HG03045 (cell line): ENCODE measurements around the gene DCBLD2.
A peak's percentile ranks its signal among the peaks of the same experiment; 100 is the strongest.

Source experiments
- ATAC-seq: cut with Tn5 transposase; IDR thresholded peaks from one replicate; pipeline ENCODE4 v1.9.1; 2021; ENCODE audit warnings: mild to moderate bottlenecking, moderate library complexity; ENCODE audit not compliant: unreplicated experiment

The DCBLD2 gene

DNA sequence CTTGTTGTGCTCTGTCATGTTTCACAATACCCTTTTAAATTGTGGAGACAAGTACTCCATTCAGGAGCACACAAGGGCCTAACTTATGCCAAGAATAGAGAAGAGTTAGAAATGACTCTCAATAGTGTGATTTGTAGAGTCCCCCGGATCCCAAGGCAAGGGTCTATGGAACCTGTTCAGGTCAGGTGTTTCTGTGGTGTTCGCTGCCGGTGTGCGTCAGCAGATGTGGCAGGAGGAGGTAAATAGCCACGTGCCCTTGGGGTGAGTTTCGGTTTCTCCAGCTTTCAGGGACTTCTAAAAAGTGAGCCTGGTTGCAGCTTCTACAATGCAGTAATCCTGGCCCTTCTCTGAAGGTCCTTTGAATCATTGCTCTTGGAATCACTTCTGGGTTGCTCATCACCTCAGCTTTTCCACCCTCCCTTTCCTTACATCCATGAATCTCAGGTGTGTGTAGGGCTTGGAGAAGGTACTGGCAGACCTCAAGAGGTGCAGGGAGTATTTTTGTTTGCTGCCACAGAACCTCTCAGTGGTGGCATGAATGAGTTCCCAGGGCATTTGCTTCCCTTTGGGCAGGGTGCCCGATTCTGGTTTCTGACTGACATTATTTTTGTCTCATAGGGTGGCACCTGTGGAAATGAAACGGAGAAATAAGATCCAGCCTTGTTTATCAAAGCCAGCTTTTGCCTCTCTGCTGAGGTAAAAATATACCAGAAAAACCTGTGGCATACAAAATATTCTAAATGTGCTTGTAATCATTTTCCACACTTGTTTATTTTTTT is 131.0 kb downstream of the DCBLD2 start:
- ATAC-seq, result peak; percentile 59

DNA sequence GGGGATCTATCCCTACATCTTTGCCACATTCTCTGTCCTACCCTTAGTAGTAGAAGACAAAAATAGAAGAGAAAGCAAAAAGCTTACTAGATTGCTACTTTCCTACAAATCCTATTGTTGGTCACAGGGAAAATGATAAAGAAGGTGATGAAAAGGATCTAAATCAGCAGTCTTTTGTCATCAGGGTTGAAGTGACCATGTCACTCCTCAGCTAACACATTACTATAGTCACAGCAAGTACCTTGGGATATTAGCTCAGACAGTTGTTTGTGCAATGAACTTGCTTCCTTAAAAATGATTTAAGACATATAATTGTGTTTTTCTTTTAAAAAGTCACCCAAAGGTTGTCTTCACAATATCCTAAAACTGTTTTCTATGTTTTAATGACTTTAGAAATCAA is 132.0 kb downstream of the DCBLD2 start:
- no peak for ATAC-seq

DNA sequence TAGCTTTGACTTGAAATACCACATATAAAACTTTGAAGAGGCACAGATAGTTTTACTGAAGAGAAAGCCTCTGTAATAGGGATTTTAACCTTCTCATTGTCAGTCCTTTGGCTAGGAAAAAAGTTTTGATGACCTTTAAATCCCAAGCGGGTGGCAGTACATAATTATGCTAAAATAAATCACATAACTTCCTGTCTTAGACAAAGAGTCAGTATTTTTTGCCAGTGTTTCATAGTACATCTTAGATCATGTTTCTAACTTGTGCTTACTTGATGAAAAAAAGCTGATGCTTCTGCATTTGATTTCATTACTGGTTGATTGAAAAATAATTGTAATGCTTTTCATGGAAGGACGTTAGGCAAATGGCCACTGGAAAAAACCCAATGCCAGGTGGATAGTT is 132.5 kb downstream of the DCBLD2 start:
- ATAC-seq, result no peak

DNA sequence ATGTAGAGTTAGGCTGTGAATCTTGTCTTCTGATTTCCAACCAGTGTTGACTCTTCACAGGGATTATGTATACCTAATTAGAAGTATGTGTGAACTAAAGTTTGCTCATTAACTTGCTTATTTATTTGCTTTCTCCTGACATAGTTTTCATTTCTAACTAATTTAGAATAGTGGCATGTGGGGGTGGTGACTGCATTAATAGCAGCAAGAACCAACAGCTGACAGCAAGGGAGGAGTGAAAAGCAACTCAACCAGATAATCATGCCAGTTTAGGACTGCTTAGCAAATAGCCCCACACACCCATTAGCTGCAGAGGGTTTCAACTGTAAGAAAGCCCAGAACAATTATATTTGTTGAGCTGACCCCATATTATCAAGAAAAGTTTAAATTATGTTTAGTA is 134.6 kb downstream of the DCBLD2 start:
- ATAC-seq, result no peak

DNA sequence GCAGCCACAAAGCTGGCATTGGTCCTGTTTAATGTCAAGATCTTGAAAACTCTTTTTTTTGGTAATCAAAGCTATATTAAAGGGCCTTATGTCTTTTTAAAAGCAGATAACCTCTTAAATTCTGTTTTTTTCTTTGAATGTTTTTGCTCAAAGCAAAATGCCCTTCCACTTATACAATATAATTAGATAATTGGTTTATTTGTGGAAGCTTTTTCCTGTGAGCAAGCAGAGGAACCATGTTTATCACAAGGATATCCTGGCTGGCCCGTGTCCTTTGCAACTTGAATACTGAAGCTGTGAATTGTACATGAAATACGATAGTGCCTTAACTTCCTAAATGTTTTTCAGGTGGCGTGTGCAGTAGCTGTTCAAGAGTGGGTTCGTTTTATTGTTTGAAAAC is 135.8 kb downstream of the DCBLD2 start:
- ATAC-seq, result no peak

DNA sequence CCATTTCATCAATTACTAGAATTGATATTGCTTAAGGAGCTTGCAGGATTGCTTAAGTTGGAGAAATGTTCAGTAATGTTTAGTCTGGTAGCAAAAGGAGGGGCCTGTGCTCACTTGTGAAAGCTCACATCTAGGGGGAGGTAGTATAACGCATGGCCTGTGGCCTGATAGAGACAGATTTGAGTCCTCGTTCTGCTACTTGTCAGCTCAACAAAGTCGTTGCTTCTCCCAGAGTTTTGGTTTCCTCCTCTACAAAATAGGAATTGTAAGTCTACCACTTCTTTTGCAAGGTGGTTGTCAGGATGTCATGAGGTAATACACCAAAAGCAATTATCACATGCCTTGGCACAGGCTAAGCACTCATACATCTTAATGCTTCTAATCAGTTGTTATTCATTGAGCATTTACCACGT is 137.0 kb downstream of the DCBLD2 start:
- no peak for ATAC-seq

DNA sequence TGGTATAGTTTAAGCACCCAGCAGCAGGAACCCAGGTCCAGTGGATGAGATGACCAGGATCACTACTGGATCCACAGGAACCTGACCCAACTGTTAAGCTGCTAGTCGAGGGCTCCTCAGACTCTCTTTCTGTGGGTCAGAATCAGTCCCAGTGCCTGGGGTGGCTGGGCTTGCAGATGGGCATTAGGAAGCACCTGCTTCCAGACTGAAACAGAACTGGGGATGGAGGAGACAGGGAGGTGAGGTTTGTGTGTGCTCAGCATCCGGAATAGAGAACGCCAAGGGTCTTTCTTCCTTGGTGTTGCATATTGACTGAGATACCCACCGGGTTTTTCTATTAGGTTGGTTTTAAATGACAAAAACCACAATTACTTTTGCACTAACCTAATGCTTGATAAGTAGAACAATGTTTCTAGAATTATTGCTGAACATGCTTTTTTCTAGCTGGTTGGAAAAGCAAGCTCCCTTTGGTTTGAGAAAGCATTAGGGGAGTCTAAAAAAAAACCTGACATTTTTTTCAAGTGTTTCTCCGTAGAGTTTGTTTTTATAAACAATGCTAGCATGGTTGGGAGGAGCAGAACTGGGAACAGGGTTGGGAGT is 137.6 kb downstream of the DCBLD2 start:
- ATAC-seq, result no peak

DNA sequence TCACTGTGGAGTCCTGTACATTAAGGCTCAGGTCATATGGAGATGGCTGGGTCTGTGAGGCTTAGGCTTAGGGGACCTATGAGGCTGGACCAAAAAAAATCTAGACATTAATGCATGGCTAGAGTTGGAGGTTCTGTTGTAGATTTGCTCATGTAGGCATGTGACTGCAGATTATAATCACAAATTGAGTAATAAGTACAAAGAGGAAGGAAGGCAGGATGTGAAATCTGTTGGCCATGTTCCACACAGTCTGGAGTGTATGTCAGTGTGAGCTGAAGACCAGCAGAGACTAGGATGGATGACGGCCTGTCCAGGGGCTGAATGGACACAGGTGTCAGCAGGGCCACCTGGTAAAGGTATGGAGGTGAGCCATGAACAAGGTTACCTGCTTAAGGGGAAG is 138.4 kb downstream of the DCBLD2 start, which contains the start of gene ST3GAL6:
TSS of gene ST3GAL6 (plus strand) at position 265 of the 400 bp plus-strand sequence. CDS start 5,101 bp downstream, outside the sequence.
- ATAC-seq, result no peak

DNA sequence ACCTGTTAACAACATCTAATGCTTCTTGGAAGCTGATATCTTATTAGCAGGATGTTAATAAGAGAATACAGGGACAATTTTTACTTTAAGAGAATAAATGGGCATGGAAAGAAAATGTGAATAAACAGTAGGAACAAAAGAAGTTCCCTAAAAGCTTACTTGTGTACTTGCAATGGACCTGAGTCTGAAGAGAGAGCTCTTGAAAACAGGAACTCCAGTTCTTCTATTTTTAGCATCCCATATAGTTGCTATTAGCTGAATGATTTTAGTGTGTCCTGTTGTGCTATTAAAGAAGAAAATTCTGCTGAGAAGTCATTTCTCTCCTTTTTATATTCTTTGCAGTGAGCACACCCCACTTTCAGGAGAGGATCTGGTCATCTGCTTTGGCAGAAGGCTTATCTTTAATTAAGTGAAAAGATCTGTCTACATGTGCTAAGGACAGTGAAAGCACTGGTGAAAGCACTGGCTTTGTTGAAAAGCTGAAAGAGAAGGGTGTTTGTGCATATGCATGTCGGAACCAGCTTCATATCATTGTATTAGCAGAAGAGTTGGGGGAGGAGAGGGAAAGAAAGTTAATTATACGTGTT is 139.8 kb downstream of the DCBLD2 start:
- no peak for ATAC-seq

DNA sequence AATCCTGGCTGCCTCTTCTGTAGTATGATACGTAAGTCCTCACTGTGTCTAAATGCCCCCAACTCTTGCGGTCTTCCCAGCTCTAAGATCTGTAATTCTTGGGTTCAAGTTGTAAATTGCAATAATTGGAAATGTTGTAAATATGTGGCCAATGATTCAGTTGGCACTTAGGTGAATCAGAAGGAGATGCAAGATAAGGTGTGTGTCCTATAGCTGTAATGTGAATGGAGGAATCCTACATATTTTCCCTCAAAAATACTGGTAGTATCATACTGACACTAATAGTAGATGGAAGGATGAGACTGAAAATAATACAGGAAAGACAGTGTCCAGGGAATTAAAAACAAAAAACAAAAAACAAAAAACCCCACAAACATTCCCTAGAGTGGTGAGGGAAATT is 141.9 kb downstream of the DCBLD2 start:
- no peak for ATAC-seq

DNA sequence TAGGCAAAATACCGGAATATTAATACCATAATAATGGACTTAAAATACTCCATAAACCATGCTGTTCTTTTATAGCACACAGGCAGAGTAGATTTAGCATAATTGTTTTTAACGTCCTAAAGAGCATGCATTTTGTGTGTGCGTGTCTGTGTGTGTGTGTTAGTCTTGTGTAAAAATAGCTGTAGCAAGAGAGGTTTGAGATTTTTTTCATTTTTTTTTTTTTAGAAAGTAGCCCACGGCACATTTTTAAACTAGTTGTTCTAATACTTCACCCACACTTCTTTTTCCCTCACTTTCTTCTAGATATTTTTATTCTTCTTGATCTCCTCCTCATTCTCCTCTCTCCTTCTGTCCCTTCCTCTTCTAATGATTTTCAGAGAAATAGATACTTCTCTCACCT is 145.9 kb downstream of the DCBLD2 start:
- no peak for ATAC-seq

DNA sequence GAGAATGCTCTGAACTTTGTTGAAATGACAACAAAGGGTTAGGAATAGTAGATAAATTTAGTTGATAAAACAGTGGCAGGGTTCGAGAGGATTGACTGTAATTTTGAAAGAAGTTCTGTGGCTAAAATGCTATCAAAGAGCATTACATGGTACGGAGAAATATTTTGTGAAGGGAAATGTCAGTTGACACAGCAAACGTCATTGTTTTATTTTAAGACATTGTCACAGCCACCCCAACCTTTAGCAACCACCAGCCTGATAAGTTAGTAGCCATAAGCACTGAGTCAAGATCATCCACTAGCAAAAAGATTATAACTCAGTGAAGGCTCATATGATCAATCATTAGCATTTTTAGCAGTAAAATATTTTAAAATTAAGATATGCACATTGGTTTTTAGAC is 147.0 kb downstream of the DCBLD2 start:
- ATAC-seq, result no peak

DNA sequence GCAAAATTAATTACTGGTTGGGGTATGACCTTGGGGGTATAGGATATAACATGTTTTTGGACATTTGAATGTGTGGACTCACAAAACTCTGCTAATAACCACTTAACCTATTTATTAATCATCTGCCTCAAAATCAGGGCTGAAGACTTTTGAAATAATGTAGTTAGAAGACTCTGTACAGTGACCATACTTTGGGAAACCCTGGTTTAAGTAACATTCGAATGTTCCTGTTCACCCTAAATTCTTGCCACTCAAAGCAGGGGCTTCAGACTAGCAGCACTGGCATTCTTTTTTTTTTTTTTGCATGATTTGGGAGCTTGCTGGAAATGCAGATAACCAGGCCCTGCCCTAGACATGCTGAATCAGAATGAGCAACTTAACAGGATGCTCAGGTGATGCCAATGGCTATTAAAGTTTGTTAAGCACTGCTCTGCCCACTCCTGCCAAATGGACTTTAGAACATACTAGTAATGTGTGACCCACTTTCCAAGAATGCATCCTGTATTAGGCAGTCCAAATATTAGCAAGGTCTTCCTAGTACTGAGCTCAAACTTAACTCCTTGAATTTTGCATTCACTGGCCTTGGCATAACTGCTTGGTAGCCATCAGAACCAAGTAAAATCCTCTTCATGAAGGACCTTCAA is 151.1 kb downstream of the DCBLD2 start:
- no peak for ATAC-seq

DNA sequence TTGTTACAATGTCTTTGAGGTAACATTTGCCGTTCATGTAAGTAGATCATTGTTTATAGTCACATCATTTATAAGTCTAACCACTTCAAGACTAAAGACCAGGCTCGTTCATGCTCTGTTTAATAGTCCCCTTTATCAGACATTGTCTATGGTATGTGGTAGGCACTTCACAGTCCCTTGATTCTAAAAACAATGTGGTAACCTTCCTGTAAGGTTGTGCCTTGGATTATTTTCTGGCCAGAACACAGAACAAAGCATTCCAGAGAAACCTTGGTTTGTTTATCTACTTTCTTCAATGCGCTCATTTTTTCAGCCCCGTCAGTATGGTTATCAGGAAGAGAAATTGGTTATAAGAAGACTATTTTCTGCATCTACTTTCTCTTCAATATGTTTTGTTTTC is 154.6 kb downstream of the DCBLD2 start:
- ATAC-seq, result no peak

DNA sequence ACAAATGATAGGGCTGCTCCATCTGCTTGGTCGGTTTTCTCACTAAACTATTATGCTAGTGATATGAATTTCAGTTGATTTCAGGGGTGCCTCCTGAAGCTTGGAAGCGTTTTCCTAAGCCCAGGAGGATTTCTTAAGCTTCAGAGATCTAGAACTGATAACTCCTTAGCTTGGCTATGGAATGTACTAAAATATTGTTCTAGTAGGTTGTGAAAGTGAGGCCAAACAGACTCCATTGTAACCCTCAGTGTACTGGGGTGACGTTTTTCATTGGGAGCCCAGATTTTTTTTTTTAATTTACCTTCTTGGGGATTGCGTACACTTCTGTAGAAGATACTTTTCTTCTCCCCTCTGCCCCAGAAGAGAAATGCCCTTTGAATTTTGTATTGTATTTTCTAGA is 155.4 kb downstream of the DCBLD2 start:
- ATAC-seq, result no peak
